ENCODE results near the gene RTEL1. TPM values are rescaled to one million over a fixed set of nuclear protein-coding genes. Genes with fewer than 3 reads are reported as not detected.
A peak's percentile ranks its signal among the peaks of the same experiment; 100 is the strongest.

The RTEL1 gene
- total and polyA plus RNA-seq, 9 of the 15 experiments (the other 6 are each of a cell fraction or from before 2014, with no cell fraction given), result 0.36 to 61.0 (median 17.9) TPM

- TF ChIP-seq, protein P1, sequence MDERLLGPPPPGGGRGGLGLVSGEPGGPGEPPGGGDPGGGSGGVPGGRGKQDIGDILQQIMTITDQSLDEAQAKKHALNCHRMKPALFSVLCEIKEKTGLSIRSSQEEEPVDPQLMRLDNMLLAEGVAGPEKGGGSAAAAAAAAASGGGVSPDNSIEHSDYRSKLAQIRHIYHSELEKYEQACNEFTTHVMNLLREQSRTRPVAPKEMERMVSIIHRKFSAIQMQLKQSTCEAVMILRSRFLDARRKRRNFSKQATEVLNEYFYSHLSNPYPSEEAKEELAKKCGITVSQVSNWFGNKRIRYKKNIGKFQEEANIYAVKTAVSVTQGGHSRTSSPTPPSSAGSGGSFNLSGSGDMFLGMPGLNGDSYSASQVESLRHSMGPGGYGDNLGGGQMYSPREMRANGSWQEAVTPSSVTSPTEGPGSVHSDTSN (CRISPR knock-in tag; IDR thresholded peaks at IDR 0.05; ENCODE audit: low read depth), result no peak
- TF ChIP-seq, protein P1 (tag; conservative IDR thresholded peaks at IDR 0.05; ENCODE audit: low read depth), result no peak
- TF ChIP-seq DEAF1 (CRISPR knock-in tag; IDR thresholded peaks at IDR 0.05) (no peak), PHF8 (IDR thresholded peaks at IDR 0.05; ENCODE audit: borderline replicate concordance, low read length) (peak; percentile 28; the same call in 1 of the 2 replicates), CCAR2 (IDR thresholded peaks at IDR 0.05; ENCODE audit: low read depth, low read length) (no peak), ZNF398 (CRISPR knock-in tag; IDR thresholded peaks at IDR 0.05) (no peak), ZNF639 (CRISPR knock-in tag; conservative IDR thresholded peaks at IDR 0.05 in 1 of 2, IDR thresholded peaks at IDR 0.05 in 1 of 2) (no peak), HMG20A (CRISPR knock-in tag; conservative IDR thresholded peaks at IDR 0.05) (no peak), SOX6 (IDR thresholded peaks at IDR 0.05) (no peak), SMARCA4 (IDR thresholded peaks at IDR 0.05) (no peak), XRCC4 (IDR thresholded peaks at IDR 0.05; ENCODE audit: extremely low read depth, insufficient read depth, insufficient read length) (no peak), KAT2B (IDR thresholded peaks at IDR 0.05; ENCODE audit: low read depth, low read length) (no peak)
- TF ChIP-seq, protein P2, sequence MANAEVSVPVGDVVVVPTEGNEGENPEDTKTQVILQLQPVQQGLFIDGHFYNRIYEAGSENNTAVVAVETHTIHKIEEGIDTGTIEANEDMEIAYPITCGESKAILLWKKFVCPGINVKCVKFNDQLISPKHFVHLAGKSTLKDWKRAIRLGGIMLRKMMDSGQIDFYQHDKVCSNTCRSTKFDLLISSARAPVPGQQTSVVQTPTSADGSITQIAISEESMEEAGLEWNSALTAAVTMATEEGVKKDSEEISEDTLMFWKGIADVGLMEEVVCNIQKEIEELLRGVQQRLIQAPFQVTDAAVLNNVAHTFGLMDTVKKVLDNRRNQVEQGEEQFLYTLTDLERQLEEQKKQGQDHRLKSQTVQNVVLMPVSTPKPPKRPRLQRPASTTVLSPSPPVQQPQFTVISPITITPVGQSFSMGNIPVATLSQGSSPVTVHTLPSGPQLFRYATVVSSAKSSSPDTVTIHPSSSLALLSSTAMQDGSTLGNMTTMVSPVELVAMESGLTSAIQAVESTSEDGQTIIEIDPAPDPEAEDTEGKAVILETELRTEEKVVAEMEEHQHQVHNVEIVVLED (CRISPR knock-in tag; IDR thresholded peaks at IDR 0.05), result no peak
These were observed 28.6 kb downstream of the RTEL1 start (continued) for GRCh38 chr20:63686492-63687321.
